Activated CD8-positive, alpha-beta T cell treated with anti-CD3 and anti-CD28 coated beads for 36 hours (primary cell): ENCODE data around the gene GPR161. TPM values are rescaled to one million over a fixed set of nuclear protein-coding genes. Genes with fewer than 3 reads are reported as not detected.

Source experiments
- ATAC-seq: fragments of 200-7000 bp; cut with Tn5 transposase; one replicate; pipeline ENCODE4 v1.10.0; 2021; ENCODE audit warnings: mild to moderate bottlenecking, moderate library complexity
- CTCF ChIA-PET: fragments of 350-600 bp; sonication (Branson Sonifier 250); formaldehyde crosslinking; loops from one replicate; lab custom pipeline; 2021; ENCODE audit warnings: antibody characterized with exemption; lab: Charles Lee
- POLR2A ChIA-PET: fragments of 350-600 bp; sonication (Branson Sonifier 250); formaldehyde crosslinking; loops from one replicate; lab custom pipeline; 2021; ENCODE audit warnings: antibody characterized with exemption; lab: Charles Lee
- DNase-seq: peaks from one replicate; pipeline ENCODE4 v3.0.0-alpha.2; 2020
- H3K27ac Mint-ChIP-seq: one replicate; pipeline ENCODE4 v1.8.0; 2021; ENCODE audit warnings: mild to moderate bottlenecking, mixed read lengths
- H3K27me3 Mint-ChIP-seq: one replicate; pipeline ENCODE4 v1.8.0; 2021; ENCODE audit warnings: mixed read lengths
- H3K36me3 Mint-ChIP-seq: one replicate; pipeline ENCODE4 v1.8.0; 2021; ENCODE audit warnings: low read depth, mixed read lengths
- H3K4me1 Mint-ChIP-seq: one replicate; pipeline ENCODE4 v1.8.0; 2021; ENCODE audit warnings: low read depth, mixed read lengths
- H3K4me3 Mint-ChIP-seq: one replicate; pipeline ENCODE4 v1.8.0; 2021; ENCODE audit warnings: mild to moderate bottlenecking, moderate library complexity, mixed read lengths
- H3K9me3 Mint-ChIP-seq: one replicate; pipeline ENCODE4 v1.8.0; 2021; ENCODE audit warnings: mixed read lengths
- intact Hi-C: fragments of 100-400 bp; cut with micrococcal nuclease; formaldehyde crosslinking; loops from one replicate; pipeline ENCODE4 v1.10.0; 2022
- total RNA-seq, 2 experiments: library from RNA; stranded (reverse); gene quantifications; one replicate each; pipeline ENCODE4 v1.2.3, GENCODE V29; 2021
- TF ChIP-seq, protein P1 (sequence below): fragments of 200-600 bp; IDR thresholded peaks from one replicate; pipeline ENCODE4 v1.8.0; 2022; ENCODE audit warnings: antibody characterized with exemption, mild to moderate bottlenecking

Gene GPR161
- total RNA-seq, 2 experiments from 2014 or later, result 0.16 to 0.20 TPM

DNA sequence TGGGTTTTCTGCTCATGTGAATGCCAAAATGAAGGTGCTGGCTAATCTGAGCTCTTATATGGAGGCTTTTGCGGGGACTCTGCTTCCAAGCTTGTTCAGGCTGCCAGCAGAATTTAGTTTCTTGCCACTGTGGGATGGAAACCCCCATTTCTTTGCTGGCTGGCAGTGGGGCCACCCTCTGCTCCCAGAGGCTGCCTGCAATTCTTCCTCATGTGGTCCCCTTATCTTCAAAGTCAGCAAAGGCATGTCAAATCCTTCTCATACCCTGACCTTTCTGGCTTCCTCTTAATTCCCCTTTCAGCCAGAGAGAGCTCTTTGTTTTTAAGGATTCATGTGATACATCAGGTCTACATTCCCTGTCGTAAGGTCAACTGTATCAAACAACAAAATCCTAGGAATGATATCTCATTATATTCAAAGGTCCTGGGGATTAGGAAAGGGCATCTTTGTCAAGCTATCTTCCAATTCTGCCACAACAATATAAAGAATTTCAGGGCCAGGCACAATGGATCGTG, 5.2 kb upstream of the GPR161 start:
- ChIA-PET POLR2A (interaction anchor here (0.6 to 1.0 kb wide), 2 partner anchors 26 to 42 kb away, joined by 4 read pairs; no protein-coding TSS in a partner anchor), CTCF (interaction anchor here (1.1 kb wide), 1 partner anchor 60 kb away, joined by 3 read pairs; no protein-coding TSS in a partner anchor)
- DNase-seq, result no peak
- intact Hi-C loops, result no loop called here
- no peaks in the 10 kb centered on the region for H3K9me3 Mint-ChIP-seq
- ATAC-seq, result no peak
- TF ChIP-seq, protein P1, sequence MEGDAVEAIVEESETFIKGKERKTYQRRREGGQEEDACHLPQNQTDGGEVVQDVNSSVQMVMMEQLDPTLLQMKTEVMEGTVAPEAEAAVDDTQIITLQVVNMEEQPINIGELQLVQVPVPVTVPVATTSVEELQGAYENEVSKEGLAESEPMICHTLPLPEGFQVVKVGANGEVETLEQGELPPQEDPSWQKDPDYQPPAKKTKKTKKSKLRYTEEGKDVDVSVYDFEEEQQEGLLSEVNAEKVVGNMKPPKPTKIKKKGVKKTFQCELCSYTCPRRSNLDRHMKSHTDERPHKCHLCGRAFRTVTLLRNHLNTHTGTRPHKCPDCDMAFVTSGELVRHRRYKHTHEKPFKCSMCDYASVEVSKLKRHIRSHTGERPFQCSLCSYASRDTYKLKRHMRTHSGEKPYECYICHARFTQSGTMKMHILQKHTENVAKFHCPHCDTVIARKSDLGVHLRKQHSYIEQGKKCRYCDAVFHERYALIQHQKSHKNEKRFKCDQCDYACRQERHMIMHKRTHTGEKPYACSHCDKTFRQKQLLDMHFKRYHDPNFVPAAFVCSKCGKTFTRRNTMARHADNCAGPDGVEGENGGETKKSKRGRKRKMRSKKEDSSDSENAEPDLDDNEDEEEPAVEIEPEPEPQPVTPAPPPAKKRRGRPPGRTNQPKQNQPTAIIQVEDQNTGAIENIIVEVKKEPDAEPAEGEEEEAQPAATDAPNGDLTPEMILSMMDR, result no peak
- H3K4me3 Mint-ChIP-seq, result no peak overlapping the region
- H3K4me1 Mint-ChIP-seq, result peaks cover 23% of the 10 kb centered on the region
- H3K27me3 Mint-ChIP-seq, result peaks cover 9% of the 10 kb centered on the region
- no peak overlapping the region for H3K27ac Mint-ChIP-seq
- no peaks in the 10 kb centered on the region for H3K36me3 Mint-ChIP-seq

DNA sequence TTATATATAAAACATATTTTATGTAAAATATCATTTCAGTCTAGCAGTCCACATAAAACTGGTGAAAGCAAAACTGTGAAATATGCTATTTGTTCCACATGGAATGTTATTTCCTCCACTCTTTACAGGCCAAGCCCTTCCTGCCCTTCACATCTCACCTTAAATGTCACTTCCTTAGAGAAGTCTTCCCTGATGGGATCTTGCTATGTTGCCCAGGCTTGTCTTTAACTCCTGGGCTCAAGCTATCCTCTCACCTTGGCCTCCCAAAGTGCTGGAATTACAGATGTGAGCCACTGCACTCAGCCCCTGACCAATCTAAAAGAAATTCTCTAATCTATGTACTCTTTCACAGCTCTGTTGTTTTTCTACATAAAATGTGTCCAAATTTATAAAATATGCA, 2.3 kb upstream of the GPR161 start:
- no peak overlapping the region for H3K27ac Mint-ChIP-seq
- intact Hi-C loops, result no loop called here
- ATAC-seq (no peak), DNase-seq (no peak)
- H3K36me3 Mint-ChIP-seq, result no peaks in the 10 kb centered on the region
- no peaks in the 10 kb centered on the region for H3K9me3 Mint-ChIP-seq
- no peak overlapping the region for H3K4me3 Mint-ChIP-seq
- ChIA-PET CTCF (interaction anchor here (0.7 to 1.6 kb wide), 3 partner anchors 55 to 98 kb away, joined by 3 to 8 read pairs (median 3); no protein-coding TSS in a partner anchor), POLR2A (no interaction called here)
- peaks cover 17% of the 10 kb centered on the region for H3K4me1 Mint-ChIP-seq
- TF ChIP-seq, protein P1, result no peak
- H3K27me3 Mint-ChIP-seq, result peaks cover 28% of the 10 kb centered on the region

DNA sequence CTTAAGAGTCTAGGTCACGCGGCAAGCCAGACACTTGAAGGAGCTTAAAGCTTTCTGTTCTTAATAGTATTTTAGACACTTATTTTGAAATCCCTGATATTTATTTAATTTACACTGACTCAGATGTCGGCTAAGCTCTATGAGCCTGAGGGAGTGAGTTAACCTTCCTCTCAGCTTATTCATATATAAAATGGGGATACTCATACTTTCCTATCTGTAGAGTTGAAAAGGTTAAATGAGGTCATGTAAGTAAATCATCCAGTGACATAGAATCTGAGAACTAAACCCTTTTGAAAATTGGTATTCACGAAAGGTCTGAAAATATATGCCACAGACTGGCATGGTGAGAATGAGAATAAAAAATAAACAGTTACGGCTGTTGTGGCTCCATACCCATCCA, 1.4 kb upstream of the GPR161 start:
- POLR2A ChIA-PET, result no interaction called here
- Mint-ChIP-seq H3K27me3 (peaks cover 30% of the 10 kb centered on the region), H3K4me3 (peak overlapping the region; percentile 89), H3K4me1 (peaks cover 17% of the 10 kb centered on the region), H3K36me3 (no peaks in the 10 kb centered on the region), H3K27ac (no peak overlapping the region), H3K9me3 (no peaks in the 10 kb centered on the region)
- peak; percentile 42 for ATAC-seq
- TF ChIP-seq, protein P1, result no peak
- CTCF ChIA-PET, result interaction anchor here (1.1 to 2.4 kb wide), 3 partner anchors 53 to 99 kb away, joined by 3 to 8 read pairs (median 5); no protein-coding TSS in a partner anchor
- intact Hi-C loops, result no loop called here
- DNase-seq, result no peak

DNA sequence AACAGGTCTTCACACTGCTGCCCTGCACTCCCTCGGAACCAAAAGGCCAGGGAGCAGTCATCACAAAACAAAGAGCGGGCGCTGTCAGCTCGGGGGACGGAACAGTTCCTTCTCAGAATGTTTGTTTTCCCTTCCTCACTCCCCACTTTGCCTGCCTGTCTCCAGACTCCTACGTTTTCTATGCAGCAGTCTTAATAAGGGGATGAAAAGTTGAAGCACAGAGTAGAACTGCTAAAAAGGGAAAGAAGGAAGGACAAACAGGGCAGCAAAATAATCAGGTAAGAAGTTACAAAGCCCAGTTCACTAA, 738 bp upstream of the GPR161 start:
- no peaks in the 10 kb centered on the region for H3K36me3 Mint-ChIP-seq
- TF ChIP-seq, protein P1, result no peak
- ChIA-PET CTCF (interaction anchor here (2.4 kb wide), 1 partner anchor 52 kb away, joined by 5 read pairs; no protein-coding TSS in a partner anchor), POLR2A (no interaction called here)
- peaks cover 34% of the 10 kb centered on the region for H3K27me3 Mint-ChIP-seq
- H3K9me3 Mint-ChIP-seq, result no peaks in the 10 kb centered on the region
- H3K27ac Mint-ChIP-seq, result peak overlapping the region; percentile 26
- no peak for ATAC-seq
- intact Hi-C loops, result no loop called here
- H3K4me3 Mint-ChIP-seq, result peak overlapping the region; percentile 89
- H3K4me1 Mint-ChIP-seq, result peaks cover 17% of the 10 kb centered on the region
- no peak for DNase-seq

DNA sequence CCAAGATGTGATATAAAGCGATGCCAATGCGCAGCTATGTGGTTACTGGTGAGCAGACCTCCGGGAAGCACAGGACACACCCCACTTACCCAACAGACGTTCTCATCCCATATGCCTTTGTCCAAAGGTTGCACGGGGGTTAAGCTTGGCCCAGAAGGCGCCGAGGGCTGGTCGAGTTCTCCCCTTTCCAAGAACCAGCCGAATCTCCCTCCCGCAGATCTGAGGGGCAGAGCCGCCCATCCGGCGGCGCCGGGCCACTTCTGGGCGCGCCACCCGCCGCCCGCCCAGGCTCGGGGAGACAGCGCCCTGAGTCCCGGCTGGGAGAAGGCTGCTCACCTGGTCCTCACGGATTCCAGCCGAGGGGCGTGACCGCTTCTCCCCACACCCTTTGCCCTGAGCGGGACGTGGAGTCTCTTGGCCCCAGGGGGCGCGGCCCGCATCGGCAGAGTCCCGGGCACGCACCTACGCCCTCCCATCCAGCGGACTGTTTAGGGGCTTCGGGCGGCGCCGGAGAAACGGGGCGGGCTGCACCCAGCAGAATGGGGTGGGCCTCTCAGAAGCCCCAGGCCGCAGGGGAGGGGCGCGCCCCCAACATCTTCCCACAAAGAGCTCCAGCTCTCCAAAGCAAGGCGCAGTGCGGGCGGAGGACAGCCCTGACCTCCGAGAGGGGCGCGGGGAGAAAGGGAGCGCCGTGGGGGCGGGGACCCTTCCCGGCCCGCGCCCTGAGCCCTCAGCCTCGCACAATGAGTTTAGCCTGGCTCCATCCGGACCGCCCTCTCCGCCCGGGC, 615 bp downstream of the GPR161 start:
- ATAC-seq (peak; percentile 45), DNase-seq (peak; percentile 14)
- CTCF ChIA-PET, result interaction anchor here (0.8 to 2.6 kb wide), 4 partner anchors 9 to 176 kb away, joined by 3 to 21 read pairs (median 5); no protein-coding TSS in a partner anchor
- Mint-ChIP-seq H3K9me3 (no peaks in the 10 kb centered on the region), H3K36me3 (no peaks in the 10 kb centered on the region), H3K27me3 (peaks cover 39% of the 10 kb centered on the region), H3K4me1 (peaks cover 17% of the 10 kb centered on the region), H3K4me3 (peak overlapping the region; percentile 70), H3K27ac (no peak overlapping the region)
- intact Hi-C loops, result no loop called here
- POLR2A ChIA-PET, result no interaction called here
- TF ChIP-seq, protein P1, result no peak
